Dedifferentiated amniotic fluid mesenchymal stem cell (primary cell): ENCODE results near the gene MOV10.

Source experiments
- DNase-seq: peaks from one replicate; pipeline ENCODE4 v3.0.0-alpha.2; 2016; ENCODE audit errors: extremely low spot score

MOV10 gene

GRCh38 chr1:112699425-112700144 lies 25.1 kb downstream of the MOV10 start:
- no peak for DNase-seq

DNA sequence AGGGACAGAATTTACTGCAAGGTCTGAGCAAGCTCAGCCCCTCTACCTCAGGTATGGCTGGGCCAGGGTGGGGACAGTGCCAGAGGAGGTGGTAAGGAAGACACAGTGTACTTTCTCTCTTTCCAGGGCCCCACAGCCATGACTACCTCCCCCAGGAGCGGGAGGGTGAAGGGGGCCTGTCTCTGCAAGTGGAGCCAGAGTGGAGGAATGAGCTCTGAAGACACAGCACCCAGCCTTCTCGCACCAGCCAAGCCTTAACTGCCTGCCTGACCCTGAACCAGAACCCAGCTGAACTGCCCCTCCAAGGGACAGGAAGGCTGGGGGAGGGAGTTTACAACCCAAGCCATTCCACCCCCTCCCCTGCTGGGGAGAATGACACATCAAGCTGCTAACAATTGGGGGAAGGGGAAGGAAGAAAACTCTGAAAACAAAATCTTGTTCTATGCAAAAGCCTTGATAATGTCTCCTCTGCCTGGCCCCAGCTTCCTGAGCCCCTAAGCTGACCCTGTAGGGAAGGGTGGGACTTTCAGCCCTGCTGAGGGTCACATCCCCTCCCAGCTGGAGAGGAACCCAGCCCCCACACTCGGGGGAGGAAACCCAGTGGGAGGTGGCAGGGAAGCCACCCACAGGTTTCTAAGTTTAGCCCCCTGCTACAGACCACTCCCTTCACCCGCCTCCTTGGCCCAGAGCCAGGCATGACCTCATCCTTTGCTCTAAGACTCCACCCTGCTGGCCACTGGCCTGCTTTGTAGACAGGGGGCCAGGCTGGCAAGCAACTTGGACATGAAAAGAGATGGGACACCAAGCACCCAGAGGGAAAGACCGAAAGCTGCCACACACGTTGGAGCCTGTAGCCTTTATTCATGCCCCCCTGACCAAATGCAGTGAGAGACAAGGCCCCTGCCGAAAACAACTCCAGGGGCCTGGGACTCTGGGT lies 26.1 kb downstream of the MOV10 start:
- peak; percentile 90 for DNase-seq

DNA sequence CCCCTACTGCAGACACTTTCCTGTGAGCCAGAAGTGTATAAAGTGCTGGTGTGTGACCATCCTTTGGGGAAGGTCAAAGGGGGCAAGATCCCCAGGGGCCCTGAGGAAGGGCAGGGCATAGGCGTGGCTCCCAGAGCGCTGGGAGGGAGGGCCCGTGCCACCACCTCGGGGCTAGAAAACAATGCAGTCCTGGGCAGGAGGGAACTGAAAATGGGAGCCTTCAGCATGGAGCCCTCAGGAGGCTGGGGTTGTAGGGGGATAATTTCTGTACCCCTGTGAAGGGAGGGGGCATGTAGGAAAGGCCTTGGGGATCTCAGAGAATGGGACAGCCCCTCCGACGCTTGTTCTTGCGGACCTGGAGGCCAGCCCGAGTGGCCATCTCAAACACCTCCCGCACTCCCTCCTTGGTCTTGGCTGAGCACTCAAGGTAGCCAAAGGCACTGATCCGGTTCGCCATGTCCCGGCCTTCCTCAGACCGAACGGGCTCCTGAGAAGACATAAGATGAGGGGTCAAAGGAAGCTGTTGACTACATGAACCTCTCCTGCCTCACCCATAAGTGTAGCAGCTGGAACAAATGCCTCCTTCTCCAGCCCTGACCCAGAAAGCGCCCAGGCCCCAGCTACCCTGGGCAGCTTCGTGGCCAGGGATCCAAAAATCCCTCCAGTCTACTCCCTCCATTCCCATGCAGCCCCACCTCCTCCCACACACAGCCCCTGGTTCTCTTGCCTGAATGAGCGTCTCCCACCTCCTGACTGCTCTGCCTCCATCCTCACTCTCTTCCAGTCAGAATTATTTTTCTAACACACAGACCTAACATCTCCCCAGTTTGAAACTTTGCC lies 27.0 kb downstream of the MOV10 start:
- DNase-seq: no peak

DNA sequence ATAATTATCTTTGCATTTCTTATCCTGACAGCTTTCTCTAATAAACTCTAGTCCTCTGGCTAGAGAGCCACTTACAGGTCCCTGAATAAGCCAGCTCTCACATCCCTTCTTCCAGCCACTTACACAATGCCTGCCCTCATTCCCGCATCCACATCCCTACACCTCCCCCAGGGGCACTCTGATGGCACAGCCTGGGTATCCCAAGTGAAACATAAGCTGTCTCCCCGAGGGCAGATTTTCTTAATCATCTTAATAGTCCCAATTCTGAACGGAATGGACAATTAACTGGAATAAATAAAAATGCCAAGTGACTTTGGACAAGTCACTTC lies 27.6 kb downstream of the MOV10 start:
- DNase-seq: no peak

DNA sequence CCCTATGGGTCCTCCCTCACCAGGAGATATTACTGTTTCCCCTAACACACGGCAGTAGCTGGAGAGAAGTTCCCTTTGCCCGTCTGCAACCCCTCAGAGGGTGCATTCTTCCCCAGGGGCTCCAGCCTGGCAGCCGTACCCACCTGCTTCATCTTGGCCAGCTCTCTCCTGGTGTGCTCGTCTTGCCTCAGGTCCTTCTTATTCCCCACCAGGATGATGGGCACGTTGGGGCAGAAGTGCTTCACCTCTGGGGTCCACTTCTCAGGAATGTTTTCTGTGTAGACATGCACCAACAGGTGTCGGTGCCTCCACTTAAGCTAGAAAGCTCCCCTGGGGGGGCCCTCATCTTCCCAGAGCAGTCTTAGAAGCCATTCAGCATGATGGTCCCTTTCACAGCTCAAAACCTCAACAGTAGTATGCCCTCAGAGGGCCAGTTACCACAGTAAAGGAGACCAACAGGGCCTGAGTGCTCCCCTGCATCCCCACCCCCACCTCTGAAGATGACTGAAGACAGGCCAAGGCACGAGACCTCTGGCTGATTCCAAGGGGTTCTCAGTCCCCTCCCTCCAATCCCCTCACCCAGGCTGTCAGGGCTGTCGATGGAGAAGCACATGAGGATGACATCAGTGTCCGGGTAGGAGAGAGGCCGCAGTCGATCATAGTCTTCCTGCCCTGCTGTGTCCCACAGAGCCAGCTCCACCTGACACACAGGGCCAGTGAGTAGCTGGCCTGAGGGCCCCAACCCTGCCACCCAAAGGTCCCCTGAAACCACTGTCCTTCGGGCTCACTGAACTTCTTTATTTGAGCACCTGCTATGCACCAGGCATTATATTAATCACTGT lies 28.2 kb downstream of the MOV10 start:
- no peak for DNase-seq

DNA sequence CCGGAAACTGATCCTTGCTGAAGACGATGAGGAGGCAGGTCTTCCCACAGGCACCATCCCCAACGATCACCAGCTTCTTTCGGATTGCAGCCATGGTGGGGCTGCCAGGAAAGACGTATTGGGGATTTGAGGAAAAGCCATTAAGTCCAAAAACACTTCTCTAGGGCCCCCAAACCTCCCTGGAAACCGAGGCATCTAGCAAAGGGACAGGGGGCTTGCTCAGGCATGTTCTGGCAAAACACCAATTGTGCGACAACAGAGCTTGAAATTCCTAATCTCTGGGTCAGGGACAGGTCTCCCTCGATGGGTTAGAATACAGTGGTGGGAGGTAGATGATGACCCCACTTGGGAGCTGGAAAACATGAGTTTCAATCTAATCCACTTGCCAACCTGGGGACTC lies 29.2 kb downstream of the MOV10 start:
- DNase-seq: no peak

DNA sequence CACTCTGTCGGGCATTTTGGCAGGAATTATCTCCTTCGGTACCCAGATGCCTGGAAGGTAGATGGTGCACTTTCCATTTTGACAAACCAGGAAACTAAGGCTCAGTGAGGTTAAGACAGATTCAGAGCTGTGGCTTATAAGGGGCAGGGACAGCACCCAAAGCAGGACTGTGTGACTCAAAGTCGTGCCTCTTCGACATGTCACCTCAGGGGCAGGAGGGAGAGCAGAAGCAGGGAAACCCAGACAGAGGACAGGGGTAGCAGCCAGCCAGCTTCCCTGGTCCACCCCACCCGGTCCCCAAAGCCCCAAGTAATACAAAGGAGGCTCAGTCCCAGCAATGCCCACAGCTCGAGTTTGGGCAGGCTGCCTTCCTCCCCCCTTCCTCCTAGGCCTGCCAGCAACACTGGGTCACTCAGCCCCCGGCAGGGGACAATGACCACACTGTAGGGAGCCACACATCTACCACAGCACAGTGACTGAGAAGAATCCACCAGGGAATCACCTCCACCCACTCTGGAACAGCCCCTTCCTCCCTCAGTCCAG lies 30.0 kb downstream of the MOV10 start:
- DNase-seq: no peak

GRCh38 chr1:112704934-112705627 lies 30.6 kb downstream of the MOV10 start:
- peak; percentile 81 for DNase-seq

GRCh38 chr1:112706505-112707220 lies 32.2 kb downstream of the MOV10 start, which contains the start of gene RHOC:
Gene RHOC, minus strand, starts transcription at chr1:112707127. Its CDS starts 3,328 bp downstream, at chr1:112703799.
- no peak for DNase-seq

DNA sequence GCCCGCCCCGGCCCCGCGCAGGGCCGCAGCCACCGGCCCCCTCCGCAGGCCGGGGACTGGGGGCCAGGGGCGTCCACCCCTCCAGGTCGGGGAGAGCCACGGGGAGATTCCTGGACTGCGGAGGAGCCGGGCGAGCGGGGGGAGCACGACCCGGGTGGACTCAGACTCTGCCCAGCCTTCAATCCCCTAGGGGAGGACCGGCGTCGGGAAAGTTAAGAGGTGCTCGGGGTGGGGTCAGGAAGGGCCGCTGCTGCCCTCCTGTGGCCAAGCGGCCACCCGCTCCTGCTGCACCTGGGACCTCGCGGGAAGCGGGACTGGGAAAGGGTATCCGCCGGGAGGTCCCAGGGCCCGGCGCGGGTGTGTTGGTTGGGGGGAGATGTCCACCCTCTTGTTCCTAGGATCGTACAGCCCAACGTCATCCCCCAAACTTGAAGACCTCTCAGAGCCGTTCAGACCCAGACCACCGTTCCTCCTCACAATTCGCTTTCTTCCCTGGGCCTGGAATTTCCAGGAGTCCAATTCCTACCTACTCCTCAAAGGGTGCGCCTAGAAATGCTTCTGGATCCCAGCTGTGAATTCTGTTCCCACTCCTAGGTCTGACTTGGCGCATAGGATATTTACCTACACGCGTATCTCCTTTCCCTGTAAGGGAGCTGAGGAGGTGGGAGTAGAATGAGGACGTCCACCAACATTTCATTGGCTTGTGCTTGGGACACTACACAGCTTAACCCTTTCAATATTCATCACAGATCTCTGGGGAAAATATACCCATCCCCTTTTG lies 33.0 kb downstream of the MOV10 start:
- DNase-seq: peak; percentile 78

DNA sequence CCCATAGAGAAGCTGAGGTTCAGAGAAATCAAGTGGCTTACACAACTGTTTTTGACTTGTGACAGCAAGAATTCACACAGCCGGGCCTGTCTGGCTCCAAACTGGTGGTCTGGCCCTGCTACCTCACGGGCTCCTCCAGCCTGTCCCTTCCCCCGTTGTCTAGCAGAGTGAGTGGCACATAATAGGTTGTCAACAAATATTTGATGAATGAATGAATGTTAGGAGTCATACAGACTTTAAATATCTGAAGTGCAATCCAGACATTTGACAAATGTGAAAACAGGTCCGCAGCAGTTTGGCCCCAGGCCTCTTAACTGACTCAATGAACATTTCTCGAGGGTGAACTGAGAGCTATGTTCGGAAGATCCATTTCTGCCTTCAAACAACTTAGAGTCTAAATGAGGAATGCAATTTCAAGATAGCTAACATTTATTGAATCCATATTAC lies 33.6 kb downstream of the MOV10 start:
- DNase-seq: no peak

DNA sequence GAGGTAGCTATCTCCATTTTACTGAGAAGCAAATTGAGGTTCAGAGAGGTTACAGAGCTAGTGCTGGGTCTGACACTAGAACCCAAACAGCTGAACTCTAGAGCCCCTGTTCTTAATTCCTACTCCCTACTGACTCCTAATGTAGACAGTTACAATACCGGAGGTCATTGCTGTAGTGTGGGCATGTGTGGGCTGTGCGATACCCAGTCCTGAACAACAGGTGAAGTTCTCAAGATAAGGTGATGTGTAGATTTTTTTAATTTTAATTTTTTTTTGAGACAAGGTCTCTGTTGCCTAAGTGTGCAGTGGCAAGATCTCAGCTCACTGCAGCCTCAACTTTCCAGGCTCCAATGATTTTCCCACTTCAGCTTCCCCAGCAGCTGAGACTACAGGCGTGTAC lies 34.0 kb downstream of the MOV10 start:
- no peak for DNase-seq

- DNase-seq: no peak
Observed at GRCh38 chr1:112710159-112710558, 35.7 kb downstream of the MOV10 start.

GRCh38 chr1:112710586-112710985 lies 36.1 kb downstream of the MOV10 start:
- no peak for DNase-seq

DNA sequence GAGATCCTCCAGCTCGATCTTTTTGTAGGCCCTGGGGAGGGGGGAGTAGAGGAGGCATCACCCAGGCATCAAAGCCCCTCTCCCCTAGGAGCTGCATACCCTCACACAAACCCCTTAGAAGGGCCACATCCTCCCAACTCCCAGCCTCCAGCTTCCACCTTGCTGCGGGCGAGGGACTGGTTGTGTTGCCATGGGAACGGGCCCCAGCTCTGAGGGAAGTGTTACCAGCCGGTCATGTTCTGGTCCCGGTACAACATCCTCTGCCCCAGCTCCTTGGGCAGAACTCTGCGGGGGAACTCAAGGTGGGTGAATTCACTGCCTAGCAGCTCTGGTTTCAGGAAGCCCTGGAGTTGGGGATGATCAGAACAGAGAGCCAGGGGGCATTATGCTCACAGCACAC lies 36.6 kb downstream of the MOV10 start:
- no peak for DNase-seq

DNA sequence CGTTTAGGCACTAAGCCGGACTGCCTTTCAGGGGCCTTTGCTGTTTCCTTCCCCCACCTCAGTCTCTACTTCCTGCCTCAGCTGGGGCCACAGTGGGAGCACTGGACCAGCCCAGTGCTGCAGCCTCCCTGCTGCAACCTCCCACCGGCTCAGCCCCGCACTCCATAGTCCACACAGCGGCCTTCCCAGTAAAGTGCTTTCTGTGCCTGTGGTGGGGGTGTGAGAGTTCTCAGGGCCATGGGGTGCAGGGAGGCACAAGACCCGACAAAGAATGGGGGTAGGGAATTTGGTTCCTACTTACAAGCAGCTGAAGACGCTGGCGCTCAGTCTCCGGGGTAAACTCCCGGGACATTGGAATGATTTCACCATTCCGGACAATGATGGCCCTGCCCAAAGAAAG lies 37.2 kb downstream of the MOV10 start:
- no peak for DNase-seq

DNA sequence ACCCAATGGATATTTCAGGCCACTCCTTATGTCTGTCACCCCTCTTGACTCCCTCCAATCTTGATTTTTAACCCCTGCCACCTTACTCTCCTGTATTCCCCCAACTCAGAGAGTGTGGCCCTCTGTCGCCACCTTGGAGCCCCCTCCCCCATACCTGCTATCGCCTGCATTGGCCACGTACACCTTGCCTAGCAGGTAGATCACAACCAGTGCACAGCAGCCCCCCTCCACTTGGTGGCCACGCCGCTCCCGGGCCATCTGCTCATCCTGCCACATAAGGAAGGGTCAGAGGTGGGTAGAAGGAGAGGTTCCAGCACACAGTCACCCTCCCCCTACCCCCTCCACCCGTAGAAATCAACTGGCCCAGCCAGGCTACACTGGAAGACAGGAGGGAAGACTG lies 37.7 kb downstream of the MOV10 start:
- DNase-seq: no peak

- no peak for DNase-seq
Observed at GRCh38 chr1:112712701-112713128, 38.3 kb downstream of the MOV10 start.
